Liver (tissue), 9 donors: ENCODE results near the gene GSK3A. TPM values are rescaled to one million over a fixed set of nuclear protein-coding genes. Genes with fewer than 3 reads are reported as not detected.

Experiments
- DNase-seq: peaks from one replicate; pipeline ENCODE4 v3.0.0-alpha.2; 2017; ENCODE audit warnings: low spot score
- H3K27ac ChIP-seq, 2 donors: one replicate each; pipeline ENCODE4 v1.7.0; 2013; ENCODE audit warnings: inconsistent platforms in 2 of 2, low read length in 2 of 2, control low read depth in 1 of 2, low read depth in 1 of 2, mild to moderate bottlenecking in 1 of 2
- H3K27me3 ChIP-seq, 4 donors: one replicate each; pipeline versions ENCODE4 v1.6.1 to v1.7.0; 2013; ENCODE audit warnings: low read length in 3 of 4, inconsistent platforms in 1 of 4, mild to moderate bottlenecking in 1 of 4, moderate library complexity in 1 of 4; ENCODE audit not compliant: control insufficient read depth in 4 of 4, insufficient read depth in 4 of 4
- H3K36me3 ChIP-seq, 4 donors: one replicate each; pipeline versions ENCODE4 v1.6.1 to v1.7.0; 2013; ENCODE audit warnings: low read length in 3 of 4, mild to moderate bottlenecking in 3 of 4, low read depth in 1 of 4, moderate library complexity in 1 of 4; ENCODE audit not compliant: control insufficient read depth in 4 of 4, insufficient read depth in 3 of 4
- H3K4me1 ChIP-seq, 4 donors: one replicate each; pipeline versions ENCODE4 v1.6.1 to v1.7.0; 2013; ENCODE audit warnings: low read length in 3 of 4, mild to moderate bottlenecking in 3 of 4, moderate library complexity in 1 of 4; ENCODE audit not compliant: control insufficient read depth in 4 of 4, insufficient read depth in 4 of 4
- H3K4me3 ChIP-seq, 3 donors: one replicate each; pipeline versions ENCODE4 v1.6.1 to v1.7.0; 2013; ENCODE audit warnings: low read length in 3 of 3, control low read depth in 1 of 3, low read depth in 1 of 3, mild to moderate bottlenecking in 1 of 3
- H3K9ac ChIP-seq, 2 donors: one replicate each; pipeline ENCODE4 v1.7.0; 2013; ENCODE audit warnings: low read length in 2 of 2, mild to moderate bottlenecking in 2 of 2, moderate library complexity in 2 of 2, control low read depth in 1 of 2, low read depth in 1 of 2
- H3K9me3 ChIP-seq, 4 donors: one replicate each; pipeline versions ENCODE4 v1.6.1 to v1.7.0; 2013; ENCODE audit warnings: low read length in 3 of 4; ENCODE audit not compliant: control insufficient read depth in 4 of 4
- ATF3 ChIP-seq: IDR thresholded peaks from 2 replicates; pipeline ENCODE4 v1.6.1; 2016; ENCODE audit warnings: antibody characterized with exemption
- CTCF ChIP-seq: fragments of 150-350 bp; IDR thresholded peaks from 2 replicates; pipeline ENCODE4 v1.5.1; 2017; ENCODE audit warnings: improper control_type of control experiment, low read depth, low read length; ENCODE audit not compliant: missing input control
- EGR1 ChIP-seq, 2 donors: IDR thresholded peaks; 2 replicates each; pipeline ENCODE4 v1.6.1; 2016 to 2018; ENCODE audit warnings: antibody characterized with exemption in 2 of 2, low read depth in 2 of 2
- FOXA2 ChIP-seq: IDR thresholded peaks from 2 replicates; pipeline ENCODE4 v1.6.1; 2016; ENCODE audit warnings: antibody characterized with exemption
- GABPA ChIP-seq, 2 donors: IDR thresholded peaks in 1 of 2; conservative IDR thresholded peaks in 1 of 2; 2 replicates each; pipeline ENCODE4 v1.6.1; 2016; ENCODE audit warnings: antibody characterized with exemption in 2 of 2, mild to moderate bottlenecking in 1 of 2, moderate library complexity in 1 of 2
- HNF4A ChIP-seq, 2 donors: conservative IDR thresholded peaks; 2 replicates each; pipeline ENCODE4 v1.6.1; 2016; ENCODE audit warnings: antibody characterized with exemption in 2 of 2, mild to moderate bottlenecking in 2 of 2
- MAX ChIP-seq: IDR thresholded peaks from 2 replicates; pipeline ENCODE4 v1.6.1; 2016; ENCODE audit warnings: antibody characterized with exemption
- RAD21 ChIP-seq, 2 donors: IDR thresholded peaks; 2 replicates each; pipeline ENCODE4 v1.6.1; 2016; ENCODE audit warnings: antibody characterized with exemption in 2 of 2, mild to moderate bottlenecking in 2 of 2
- REST ChIP-seq: IDR thresholded peaks from 2 replicates; pipeline ENCODE4 v1.6.1; 2016; ENCODE audit warnings: antibody characterized with exemption, mild to moderate bottlenecking
- RXRA ChIP-seq, 2 donors: IDR thresholded peaks; 2 replicates each; pipeline ENCODE4 v1.6.1; 2017 to 2018; ENCODE audit warnings: antibody characterized with exemption in 2 of 2, mild to moderate bottlenecking in 1 of 2
- TAF1 ChIP-seq: conservative IDR thresholded peaks from 2 replicates; pipeline ENCODE4 v1.6.1; 2016; ENCODE audit warnings: antibody characterized with exemption, mild to moderate bottlenecking
- YY1 ChIP-seq: IDR thresholded peaks from 2 replicates; pipeline ENCODE4 v1.6.1; 2016; ENCODE audit warnings: antibody characterized with exemption, mild to moderate bottlenecking
- WGBS: extraction: QIAGEN DNeasy Blood & Tissue Kit; methylation state at CpG from one replicate; pipeline ENCODE4 v1.1.7; 2013; 5-methylcytosine and 5-hydroxymethylcytosine counted together
- polyA plus RNA-seq, 2 donors: library from polyadenylated mRNA; stranded (reverse) in 1 of 2; unstranded in 1 of 2; fragments of 200-250 nt in 1 of 2; fragments of >200 nt in 1 of 2; fragmentation: Nextera tagmentation in 1 of 2; extraction: Ambion mirVana in 1 of 2; gene quantifications; one replicate each; pipeline versions ENCODE4 v1.2.1 to v1.2.3, GENCODE V29; 2013 to 2015
- total RNA-seq, 2 donors: library from RNA; depleted of rRNA; stranded (reverse); fragments of >200 nt; gene quantifications; one replicate each; pipeline ENCODE4 v1.2.3, GENCODE V29; 2014
- donor health status: healthy.
- donor health status: healthy.
- donor health status: healthy.
- donor health status: healthy.
- donor health status: healthy.

GSK3A gene
- total and polyA plus RNA-seq, 4 donors, result 5.9 to 23.1 (median 13.0) TPM

GRCh38 chr19:42212886-42213285 lies 29.5 kb downstream of the GSK3A start:
- Histone ChIP-seq H3K9ac (no peak overlapping the region), H3K27me3 (no peaks in the 10 kb centered on the region), H3K4me3 (no peak overlapping the region), H3K9me3 (no peaks in the 10 kb centered on the region), H3K4me1 (peaks cover 5 to 19% (median 12%) of the 10 kb centered on the region in 4 donors), H3K27ac (no peak overlapping the region), H3K36me3 (peaks cover 4 to 37% (median 27%) of the 10 kb centered on the region in 4 donors)
- no peak for DNase-seq
- TF ChIP-seq GABPA (IDR thresholded peaks at IDR 0.05 in 1 of 2, conservative IDR thresholded peaks at IDR 0.05 in 1 of 2), result no peak
- WGBS, result 79% methylated on average over 1 of the region's 1 CpG

GRCh38 chr19:42208612-42209011 lies 33.8 kb downstream of the GSK3A start:
- Histone ChIP-seq H3K27ac (no peak overlapping the region), H3K9me3 (no peaks in the 10 kb centered on the region), H3K4me3 (no peak overlapping the region), H3K4me1 (no peaks in the 10 kb centered on the region), H3K36me3 (peaks cover 11 to 65% (median 49%) of the 10 kb centered on the region in 4 donors), H3K27me3 (no peaks in the 10 kb centered on the region), H3K9ac (no peak overlapping the region)
- TF ChIP-seq HNF4A (conservative IDR thresholded peaks at IDR 0.05), result no peak
- TF ChIP-seq RAD21 (IDR thresholded peaks at IDR 0.05), result no peak
- TF ChIP-seq ATF3, result no peak
- DNase-seq, result no peak
- 86% methylated on average over 11 of the region's 11 CpGs for WGBS

- DNase-seq, result no peak
These were observed 34.6 kb downstream of the GSK3A start for GRCh38 chr19:42207767-42208271.

More at GRCh38 chr19:42207767-42208271, 34.6 kb downstream of the GSK3A start:
- no peak overlapping the region for H3K4me3 ChIP-seq
- no peaks in the 10 kb centered on the region for H3K4me1 ChIP-seq
- H3K9ac ChIP-seq, result no peak overlapping the region
- peaks cover 11 to 67% (median 50%) of the 10 kb centered on the region in 4 donors for H3K36me3 ChIP-seq
- WGBS, result 89% methylated on average over 6 of the region's 6 CpGs
- TF ChIP-seq GABPA (IDR thresholded peaks at IDR 0.05 in 1 of 2, conservative IDR thresholded peaks at IDR 0.05 in 1 of 2) (no peak), ATF3 (no peak), HNF4A (conservative IDR thresholded peaks at IDR 0.05) (no peak), MAX (no peak), REST (no peak), RXRA (IDR thresholded peaks at IDR 0.05) (no peak), YY1 (no peak), RAD21 (IDR thresholded peaks at IDR 0.05) (no peak), EGR1 (IDR thresholded peaks at IDR 0.05; ENCODE audit: low read depth in 2 of 2) (no peak), TAF1 (no peak), CTCF (no peak), FOXA2 (no peak)
- H3K9me3 ChIP-seq, result no peaks in the 10 kb centered on the region
- H3K27me3 ChIP-seq, result no peaks in the 10 kb centered on the region
- no peak overlapping the region for H3K27ac ChIP-seq
